ENCODE data around the gene MAGEB17.

Gene MAGEB17

GRCh38 chrX:16210061-16210460, 42.8 kb downstream of the MAGEB17 start:
- no peak for DNase-seq

GRCh38 chrX:16212024-16212423, 44.7 kb downstream of the MAGEB17 start:
- DNase-seq: no peak

- no peak for DNase-seq
These were observed 45.2 kb downstream of the MAGEB17 start for GRCh38 chrX:16212436-16212835.

GRCh38 chrX:16213961-16214360, 46.7 kb downstream of the MAGEB17 start:
- no peak for DNase-seq

- no peak for DNase-seq
These were observed 48.4 kb downstream of the MAGEB17 start for GRCh38 chrX:16215660-16216059.
